GM19328 (cell line): ENCODE measurements around the gene MAST2.

Source experiments
- ATAC-seq: cut with Tn5 transposase; IDR thresholded peaks from one replicate; pipeline ENCODE4 v1.9.1; 2021; ENCODE audit warnings: mild to moderate bottlenecking, moderate library complexity; ENCODE audit not compliant: unreplicated experiment

MAST2 gene

GRCh38 chr1:45803299-45803780 is at the start of gene MAST2:
MAST2 (plus strand) TSS chr1:45803612; CDS start chr1:45803896, 284 bp downstream.
- ATAC-seq: peak; percentile 87

- ATAC-seq: no peak
These were observed 47.7 kb upstream of the MAST2 start for GRCh38 chr1:45755697-45756096.

GRCh38 chr1:45762291-45762690 is 41.1 kb upstream of the MAST2 start:
- ATAC-seq: no peak

GRCh38 chr1:45765999-45766792 is 37.2 kb upstream of the MAST2 start:
- ATAC-seq: no peak

- no peak for ATAC-seq
These were observed 36.4 kb upstream of the MAST2 start for GRCh38 chr1:45767035-45767434.

GRCh38 chr1:45769261-45769932 is 34.0 kb upstream of the MAST2 start:
- ATAC-seq: no peak

GRCh38 chr1:45772971-45773370 is 30.4 kb upstream of the MAST2 start:
- ATAC-seq: no peak

GRCh38 chr1:45775794-45776193 is 27.6 kb upstream of the MAST2 start:
- ATAC-seq: no peak

GRCh38 chr1:45785583-45785982 is 17.8 kb upstream of the MAST2 start:
- ATAC-seq: no peak

GRCh38 chr1:45787905-45788304 is 15.5 kb upstream of the MAST2 start:
- ATAC-seq: no peak

- ATAC-seq: no peak
These were observed 13.8 kb upstream of the MAST2 start for GRCh38 chr1:45789601-45790000.

- no peak for ATAC-seq
These were observed 10.7 kb upstream of the MAST2 start for GRCh38 chr1:45792744-45793143.

GRCh38 chr1:45793942-45794604 is 9.3 kb upstream of the MAST2 start:
- ATAC-seq: no peak

- ATAC-seq: no peak
These were observed 7.0 kb upstream of the MAST2 start for GRCh38 chr1:45796381-45796780.

GRCh38 chr1:45796946-45797345 is 6.5 kb upstream of the MAST2 start:
- no peak for ATAC-seq

GRCh38 chr1:45800899-45801298 is 2.5 kb upstream of the MAST2 start:
- no peak for ATAC-seq

- no peak for ATAC-seq
These were observed 791 bp upstream of the MAST2 start for GRCh38 chr1:45802343-45803298.

- ATAC-seq: peak; percentile 28
These were observed 613 bp downstream of the MAST2 start for GRCh38 chr1:45803781-45804668.

GRCh38 chr1:45804669-45804969 is 1.2 kb downstream of the MAST2 start:
- no peak for ATAC-seq

- no peak for ATAC-seq
These were observed 2.7 kb downstream of the MAST2 start for GRCh38 chr1:45806129-45806528.
